Heart left ventricle (tissue), 16 donors: Measurements from ENCODE around the gene SPG11. TPM values are rescaled to one million over a fixed set of nuclear protein-coding genes. Genes with fewer than 3 reads are reported as not detected.
"Not testable (repeated sequence)": the region's sequence is repeated elsewhere in the genome, so short reads cannot be mapped to it uniquely, and the experiment has no call there.

Experiments used
- ATAC-seq, 4 donors: fragments of 200-7000 bp; cut with Tn5 transposase; one replicate each; pipeline ENCODE4 v1.9.1; 2020 to 2022; ENCODE audit warnings: moderate library complexity in 4 of 4, mild to moderate bottlenecking in 3 of 4, moderate number of reproducible peaks in 1 of 4
- DNase-seq, 5 donors: peaks; one replicate each; pipeline ENCODE4 v3.0.0-alpha.2; 2020
- H3K27ac ChIP-seq, 12 donors: fragments of 200-600 bp; sonication (generic) in 4 of 12; one replicate each; pipeline versions ENCODE4 v1.5.0 to v1.8.0; 2016 to 2022; ENCODE audit warnings: mild to moderate bottlenecking in 2 of 12
- H3K27me3 ChIP-seq, 9 donors: fragments of 200-600 bp; sonication (generic) in 2 of 9; one replicate each; pipeline versions ENCODE4 v1.5.1 to v1.8.0; 2016 to 2022; ENCODE audit warnings: mild to moderate bottlenecking in 3 of 9
- H3K36me3 ChIP-seq, 9 donors: fragments of 200-600 bp; sonication (generic) in 2 of 9; one replicate each; pipeline versions ENCODE4 v1.5.0 to v1.8.0; 2018 to 2022; ENCODE audit warnings: mild to moderate bottlenecking in 2 of 9
- H3K4me1 ChIP-seq, 12 donors: fragments of 200-600 bp; sonication (generic) in 4 of 12; one replicate each; pipeline versions ENCODE4 v1.5.0 to v1.8.0; 2016 to 2022; ENCODE audit warnings: mild to moderate bottlenecking in 3 of 12
- H3K4me3 ChIP-seq, 12 donors: fragments of 200-600 bp; sonication (generic) in 4 of 12; one replicate each; pipeline versions ENCODE4 v1.5.0 to v1.8.0; 2017 to 2022; ENCODE audit warnings: mild to moderate bottlenecking in 9 of 12, moderate library complexity in 4 of 12
- H3K9me3 ChIP-seq, 12 donors: fragments of 200-600 bp; sonication (generic) in 4 of 12; one replicate each; pipeline versions ENCODE4 v1.5.0 to v1.8.0; 2016 to 2022; ENCODE audit warnings: mild to moderate bottlenecking in 1 of 12
- POLR2A ChIP-seq, 2 donors: fragments of 450-650 bp; IDR thresholded peaks; one replicate each; pipeline ENCODE4 v1.6.1; 2017; ENCODE audit warnings: antibody characterized with exemption in 2 of 2, mild to moderate bottlenecking in 2 of 2, moderate library complexity in 2 of 2
- WGBS, 4 donors: extraction: QIAGEN DNeasy Blood & Tissue Kit in 2 of 4; methylation state at CpG; one replicate each; pipeline versions ENCODE4 v1.1.5 to v1.1.7; 2013 to 2018; 5-methylcytosine and 5-hydroxymethylcytosine counted together
- intact Hi-C, 10 donors: fragments of 100-400 bp; cut with DNase I; formaldehyde crosslinking; loops; one replicate each; pipeline versions ENCODE4 v1.11.1 to v1.14.2; 2022
- polyA plus RNA-seq, 2 donors: library from polyadenylated mRNA; stranded (reverse); fragments of 200-250 nt; gene quantifications; one replicate each; pipeline ENCODE4 v1.2.3, GENCODE V29; 2013
- total RNA-seq, 9 donors: library from RNA; depleted of rRNA in 2 of 9; stranded (reverse); fragments of >200 nt in 2 of 9; fragmentation: NEBNext Ultra II Directional in 3 of 9; extraction: Animal tissue kit (Norgen Biotek cat#: 25700) in 3 of 9; gene quantifications; one replicate each; pipeline versions ENCODE4 v1.1.0 to v1.2.4, GENCODE V29; 2016 to 2023
- TF ChIP-seq, protein P1 (sequence below), 12 donors: fragments of 200-600 bp; sonication (generic) in 4 of 12; IDR thresholded peaks; one replicate each; pipeline versions ENCODE4 v1.5.0 to v1.8.0; 2018 to 2022; ENCODE audit warnings: antibody characterized with exemption in 12 of 12, mild to moderate bottlenecking in 5 of 12
- donor health status: ischemic (EF 13 %, LVEDD 7.1; RV severe dilation, severe dysfunction).
- donor health status: healthy with polysubstance abuse.
- donor health status: DM: no; HTN: yes; CAD: no.
- donor health status: DM: no; HTN: no; CAD: no.
- donor health status: ischemic (EF 25% LVEDD 6.9; RV normal size, moderate dysfunction).
- donor health status: ischemic (EF 25% LVEDD 5.7; RV mildly dilated, moderate dysfunction).
- donor health status: healthy.
- donor health status: DM: yes; HTN: yes; CAD: no.
- donor health status: ischemic (EF 35%, LVEDD 5.7; RV mildly dilated, moderate dysfunction).
- donor health status: nonischemic (EF 11% LVEDD 7.7; RV severe dilation, severe dysfunction).
- donor health status: DM: yes; HTN: yes; CAD: no.
- donor health status: PGD.
- donor health status: ischemic (EF 29% LVEDD 5.4; RV normal size, mild dysfunction).
- donor health status: nonischemic (EF 23%, LVEDD 6.1; RV moderate dilation, normal function).

SPG11 gene
- total and polyA plus RNA-seq, 11 donors, result 17.5 to 69.4 (median 47.5) TPM

DNA sequence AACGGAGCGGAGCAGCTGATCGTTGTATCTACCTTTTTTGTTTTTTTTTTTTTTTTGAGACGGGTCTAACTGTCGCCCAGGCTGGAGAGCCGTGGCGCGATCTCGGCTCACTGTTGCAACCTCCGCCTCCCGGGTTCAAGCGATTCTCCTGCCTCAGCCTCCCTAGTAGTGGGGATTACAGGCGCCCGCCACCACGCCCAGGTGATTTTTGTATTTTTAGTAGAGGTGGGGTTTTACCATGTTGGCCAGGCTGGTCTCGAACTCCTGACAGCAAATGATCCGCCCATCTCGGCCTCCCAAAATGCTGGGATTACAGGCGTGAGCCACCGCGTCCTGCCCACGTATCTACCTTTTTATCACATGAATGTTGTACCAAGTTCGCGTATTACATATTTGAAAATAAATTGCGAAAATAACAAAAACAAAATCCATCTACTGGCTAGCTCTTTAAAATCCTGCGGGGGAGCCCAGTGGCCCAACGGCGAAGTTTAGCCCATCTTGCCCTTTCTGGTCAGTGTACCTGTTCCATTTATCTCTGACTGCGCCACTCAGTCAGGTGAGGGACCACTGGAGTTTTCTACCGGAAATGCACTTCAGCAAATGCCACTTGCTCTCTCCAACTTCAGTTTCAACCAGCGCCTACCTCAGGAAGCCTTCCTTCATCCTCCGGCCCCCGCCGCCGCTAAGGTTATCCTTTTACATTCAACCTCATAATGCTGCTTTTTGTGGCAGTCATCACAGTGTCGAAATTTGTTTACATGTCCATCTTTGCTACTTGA lies 127.8 kb downstream of the SPG11 start:
- H3K36me3 ChIP-seq, result peaks cover 0 to 33% (median 6%) of the 10 kb centered on the region in 9 donors
- 59 to 63% (median 61%) methylated on average over 36 of the region's 36 CpGs for WGBS, 4 donors
- DNase-seq (peak in 2 of 5 donors; percentile 19 to 28), ATAC-seq (no peak)
- H3K4me1 ChIP-seq, result peaks cover 0 to 31% (median 22%) of the 10 kb centered on the region in 12 donors
- TF ChIP-seq, protein P1, sequence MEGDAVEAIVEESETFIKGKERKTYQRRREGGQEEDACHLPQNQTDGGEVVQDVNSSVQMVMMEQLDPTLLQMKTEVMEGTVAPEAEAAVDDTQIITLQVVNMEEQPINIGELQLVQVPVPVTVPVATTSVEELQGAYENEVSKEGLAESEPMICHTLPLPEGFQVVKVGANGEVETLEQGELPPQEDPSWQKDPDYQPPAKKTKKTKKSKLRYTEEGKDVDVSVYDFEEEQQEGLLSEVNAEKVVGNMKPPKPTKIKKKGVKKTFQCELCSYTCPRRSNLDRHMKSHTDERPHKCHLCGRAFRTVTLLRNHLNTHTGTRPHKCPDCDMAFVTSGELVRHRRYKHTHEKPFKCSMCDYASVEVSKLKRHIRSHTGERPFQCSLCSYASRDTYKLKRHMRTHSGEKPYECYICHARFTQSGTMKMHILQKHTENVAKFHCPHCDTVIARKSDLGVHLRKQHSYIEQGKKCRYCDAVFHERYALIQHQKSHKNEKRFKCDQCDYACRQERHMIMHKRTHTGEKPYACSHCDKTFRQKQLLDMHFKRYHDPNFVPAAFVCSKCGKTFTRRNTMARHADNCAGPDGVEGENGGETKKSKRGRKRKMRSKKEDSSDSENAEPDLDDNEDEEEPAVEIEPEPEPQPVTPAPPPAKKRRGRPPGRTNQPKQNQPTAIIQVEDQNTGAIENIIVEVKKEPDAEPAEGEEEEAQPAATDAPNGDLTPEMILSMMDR (IDR thresholded peaks at IDR 0.05), result no peak
- TF ChIP-seq POLR2A (IDR thresholded peaks at IDR 0.05), result no peak
- H3K4me3 ChIP-seq, result peak overlapping the region; percentile 66 to 99 (median 94)
- no peaks in the 10 kb centered on the region for H3K27me3 ChIP-seq
- peak overlapping the region; percentile 83 to 99 (median 97) for H3K27ac ChIP-seq
- intact Hi-C loops, result loop anchor here in 3 of 10 donors (2.0 to 10.0 kb wide), 2 partner anchors 109 to 111 kb away; partner anchors contain the start of gene CTDSPL2 (in 3 of the 3)
- H3K9me3 ChIP-seq, result no peaks in the 10 kb centered on the region

- H3K36me3 ChIP-seq, result peaks cover 0 to 31% (median 5%) of the 10 kb centered on the region in 9 donors
- intact Hi-C loops, result loop anchor here in 2 of 10 donors (10.0 kb wide), 1 partner anchor 110 kb away; the partner anchor contains the start of gene CTDSPL2 (in 2 of the 2)
- H3K27me3 ChIP-seq, result no peaks in the 10 kb centered on the region
- peaks cover 0 to 28% (median 22%) of the 10 kb centered on the region in 12 donors for H3K4me1 ChIP-seq
- DNase-seq, result no peak
- H3K27ac ChIP-seq, result no peak overlapping the region
- H3K4me3 ChIP-seq, result peak overlapping the region in 1 of 12 donors; percentile 80
- no peaks in the 10 kb centered on the region for H3K9me3 ChIP-seq
- TF ChIP-seq, protein P1 (IDR thresholded peaks at IDR 0.05), result no peak
- no peak for TF ChIP-seq POLR2A (IDR thresholded peaks at IDR 0.05)
- ATAC-seq, result no peak
- 97% methylated on average over 8 of the region's 8 CpGs for WGBS, 4 donors
These were observed 128.4 kb downstream of the SPG11 start for GRCh38 chr15:44535092-44535491.

GRCh38 chr15:44532689-44533088 lies 130.8 kb downstream of the SPG11 start:
- peaks cover 0 to 38% (median 3%) of the 10 kb centered on the region in 9 donors for H3K36me3 ChIP-seq
- no peak for ATAC-seq

DNA sequence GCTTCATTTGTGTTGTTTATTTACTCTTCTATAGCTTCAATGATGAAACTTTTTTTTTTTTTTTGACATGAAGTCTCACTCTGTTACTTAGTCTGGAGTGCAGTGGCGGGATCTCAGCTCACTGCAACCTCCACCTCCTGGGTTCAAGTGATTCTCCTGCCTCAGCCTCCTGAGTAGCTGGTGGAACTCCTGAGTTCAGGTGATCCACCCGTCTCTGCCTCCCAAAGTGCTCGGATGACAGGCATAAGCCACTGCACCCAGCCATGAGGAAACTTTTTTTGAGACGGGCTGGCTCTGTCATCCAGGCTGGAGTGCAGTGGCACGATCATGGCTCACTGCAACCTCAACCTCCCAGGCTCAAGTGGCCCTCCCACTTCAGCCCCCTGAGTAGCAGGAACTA lies 131.2 kb downstream of the SPG11 start:
- H3K27ac ChIP-seq, result not testable (repeated sequence)

More at GRCh38 chr15:44532689-44533088, 130.8 kb downstream of the SPG11 start:
- H3K4me1 ChIP-seq, result peaks cover 0 to 17% (median 9%) of the 10 kb centered on the region in 12 donors
- intact Hi-C loops, result loop anchor here in 2 of 10 donors (10.0 kb wide), 1 partner anchor 108 kb away; the partner anchor contains the start of gene CTDSPL2 (in 2 of the 2)
- no peak overlapping the region for H3K27ac ChIP-seq
- 95 to 100% (median 97%) methylated on average over 3 of the region's 3 CpGs for WGBS, 4 donors
- no peaks in the 10 kb centered on the region for H3K27me3 ChIP-seq
- no peak overlapping the region for H3K4me3 ChIP-seq
- H3K9me3 ChIP-seq, result no peaks in the 10 kb centered on the region
- TF ChIP-seq, protein P1 (IDR thresholded peaks at IDR 0.05), result no peak
- TF ChIP-seq POLR2A (IDR thresholded peaks at IDR 0.05), result no peak
- DNase-seq, result no peak

More for the DNA sequence above, 131.2 kb downstream of the SPG11 start:
- not testable (repeated sequence) for H3K4me3 ChIP-seq, ATAC-seq, DNase-seq, H3K27me3 ChIP-seq, H3K9me3 ChIP-seq
- intact Hi-C loops, result loop anchor here in 2 of 10 donors (10.0 kb wide), 1 partner anchor 107 kb away; the partner anchor contains the start of gene CTDSPL2 (in 2 of the 2)
- WGBS, 4 donors, result 93 to 96% (median 96%) methylated on average over 5 of the region's 5 CpGs
- Histone ChIP-seq H3K36me3 (peaks cover 0 to 42% (median 6%) of the 10 kb centered on the region in 9 donors), H3K4me1 (peaks cover 0 to 15% (median 9%) of the 10 kb centered on the region in 12 donors)
